Measurements from ENCODE around the gene RGS9BP. TPM values are rescaled to one million over a fixed set of nuclear protein-coding genes. Genes with fewer than 3 reads are reported as not detected.

Gene RGS9BP
- total and polyA plus RNA-seq, 2 donors from 2014 or later: 0.39 to 0.72 TPM

DNA sequence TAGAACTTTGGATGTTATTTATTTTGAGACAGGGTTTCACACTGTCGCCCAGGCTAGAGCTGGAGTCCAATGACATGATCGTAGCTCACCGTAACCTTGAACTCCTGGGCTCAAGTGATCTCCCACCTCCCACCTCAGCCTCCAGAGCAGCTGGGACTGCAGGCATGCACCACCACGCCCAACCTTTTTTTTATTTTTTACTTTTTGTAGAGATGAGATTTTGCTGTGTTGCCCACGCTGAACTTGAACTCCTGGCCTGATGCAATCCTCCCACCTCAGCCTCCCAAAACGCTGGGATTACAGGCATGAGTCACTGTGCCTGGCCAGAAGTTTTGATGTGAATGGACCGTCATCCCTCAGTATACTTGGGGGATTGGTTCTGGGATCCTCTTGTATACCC is 14.3 kb upstream of the RGS9BP start:
- no peaks in the 10 kb centered on the region for H3K9me3 ChIP-seq (ENCODE audit: control insufficient read depth in 2 of 3, insufficient read depth in 1 of 3, low read length in 3 of 3)
- no peaks in the 10 kb centered on the region for H3K4me1 ChIP-seq (ENCODE audit: control insufficient read depth in 2 of 3, insufficient read depth in 2 of 3, low read depth in 1 of 3, low read length in 3 of 3)
- TF ChIP-seq, protein P1, sequence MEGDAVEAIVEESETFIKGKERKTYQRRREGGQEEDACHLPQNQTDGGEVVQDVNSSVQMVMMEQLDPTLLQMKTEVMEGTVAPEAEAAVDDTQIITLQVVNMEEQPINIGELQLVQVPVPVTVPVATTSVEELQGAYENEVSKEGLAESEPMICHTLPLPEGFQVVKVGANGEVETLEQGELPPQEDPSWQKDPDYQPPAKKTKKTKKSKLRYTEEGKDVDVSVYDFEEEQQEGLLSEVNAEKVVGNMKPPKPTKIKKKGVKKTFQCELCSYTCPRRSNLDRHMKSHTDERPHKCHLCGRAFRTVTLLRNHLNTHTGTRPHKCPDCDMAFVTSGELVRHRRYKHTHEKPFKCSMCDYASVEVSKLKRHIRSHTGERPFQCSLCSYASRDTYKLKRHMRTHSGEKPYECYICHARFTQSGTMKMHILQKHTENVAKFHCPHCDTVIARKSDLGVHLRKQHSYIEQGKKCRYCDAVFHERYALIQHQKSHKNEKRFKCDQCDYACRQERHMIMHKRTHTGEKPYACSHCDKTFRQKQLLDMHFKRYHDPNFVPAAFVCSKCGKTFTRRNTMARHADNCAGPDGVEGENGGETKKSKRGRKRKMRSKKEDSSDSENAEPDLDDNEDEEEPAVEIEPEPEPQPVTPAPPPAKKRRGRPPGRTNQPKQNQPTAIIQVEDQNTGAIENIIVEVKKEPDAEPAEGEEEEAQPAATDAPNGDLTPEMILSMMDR (IDR thresholded peaks at IDR 0.05; ENCODE audit: borderline replicate concordance, extremely low read depth, insufficient read depth): no peak
- H3K27ac ChIP-seq (ENCODE audit: low read depth in 2 of 2, low read length in 2 of 2): no peak overlapping the region
- no peak for FAIRE-seq
- intact Hi-C loops (cut with DNase I): no loop called here
- DNase-seq: no peak
- H3K36me3 ChIP-seq (ENCODE audit: control insufficient read depth in 2 of 3, insufficient read depth in 3 of 3, low read length in 3 of 3): peaks cover 0 to 9% (median 0%) of the 10 kb centered on the region in 3 donors
- no peak overlapping the region for H3K9ac ChIP-seq (ENCODE audit: low read length in 3 of 3)
- no peak overlapping the region for H3K4me3 ChIP-seq (ENCODE audit: low read length in 3 of 3)
- H3K27me3 ChIP-seq (ENCODE audit: control insufficient read depth, insufficient read depth, low read length): no peaks in the 10 kb centered on the region

DNA sequence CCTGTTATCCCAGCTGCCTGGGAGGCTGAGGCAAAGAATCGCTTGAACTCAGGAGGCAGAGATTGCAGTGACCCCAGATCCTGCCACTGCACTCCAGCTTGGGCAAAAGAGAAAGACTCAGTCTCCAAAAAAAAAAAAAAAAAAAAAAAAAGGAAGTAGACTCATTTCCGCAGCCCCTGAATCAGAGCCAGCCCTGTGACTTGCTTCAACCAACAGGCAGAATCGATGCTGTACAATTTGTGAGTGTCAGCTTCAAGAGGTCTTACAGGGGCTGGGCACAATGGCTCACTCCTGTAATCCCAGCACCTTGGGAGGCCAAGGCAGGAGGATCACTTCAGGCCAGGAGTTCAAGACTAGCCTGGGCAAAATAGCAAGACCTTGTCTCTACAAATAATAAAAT is 13.5 kb upstream of the RGS9BP start:
- no peak overlapping the region for H3K9ac ChIP-seq (ENCODE audit: low read length in 3 of 3)
- intact Hi-C loops (cut with DNase I): no loop called here
- H3K27me3 ChIP-seq (ENCODE audit: control insufficient read depth, insufficient read depth, low read length): no peaks in the 10 kb centered on the region
- TF ChIP-seq, protein P1 (IDR thresholded peaks at IDR 0.05; ENCODE audit: borderline replicate concordance, extremely low read depth, insufficient read depth): no peak
- no peaks in the 10 kb centered on the region for H3K9me3 ChIP-seq (ENCODE audit: control insufficient read depth in 2 of 3, insufficient read depth in 1 of 3, low read length in 3 of 3)
- no peaks in the 10 kb centered on the region for H3K4me1 ChIP-seq (ENCODE audit: control insufficient read depth in 2 of 3, insufficient read depth in 2 of 3, low read depth in 1 of 3, low read length in 3 of 3)
- H3K4me3 ChIP-seq (ENCODE audit: low read length in 3 of 3): no peak overlapping the region
- DNase-seq (no peak), FAIRE-seq (no peak)
- H3K36me3 ChIP-seq (ENCODE audit: control insufficient read depth in 2 of 3, insufficient read depth in 3 of 3, low read length in 3 of 3): peaks cover 0 to 6% (median 2%) of the 10 kb centered on the region in 3 donors
- no peak overlapping the region for H3K27ac ChIP-seq (ENCODE audit: low read depth in 2 of 2, low read length in 2 of 2)

DNA sequence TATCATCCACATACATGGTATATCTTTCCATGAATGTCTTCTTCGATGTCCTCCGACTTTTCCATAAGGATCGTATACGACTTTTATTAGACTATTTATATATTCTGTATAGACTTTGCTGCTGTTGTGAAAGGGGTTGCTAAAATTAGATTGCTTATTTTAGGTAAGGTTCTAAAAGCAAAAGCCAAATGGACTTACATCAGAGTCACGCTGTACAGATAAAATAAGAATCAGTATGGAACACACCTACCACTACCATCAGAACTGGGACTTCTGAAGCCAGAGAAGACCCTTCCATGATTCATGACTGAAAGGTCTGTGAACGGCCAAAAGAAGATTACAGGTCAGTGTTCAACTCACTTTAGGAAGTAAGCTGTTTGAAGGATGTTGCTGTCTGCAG is 9.6 kb upstream of the RGS9BP start:
- intact Hi-C loops (cut with DNase I): no loop called here
- H3K4me1 ChIP-seq (ENCODE audit: control insufficient read depth in 2 of 3, insufficient read depth in 2 of 3, low read depth in 1 of 3, low read length in 3 of 3): no peaks in the 10 kb centered on the region
- H3K9me3 ChIP-seq (ENCODE audit: control insufficient read depth in 2 of 3, insufficient read depth in 1 of 3, low read length in 3 of 3): no peaks in the 10 kb centered on the region
- DNase-seq: no peak
- H3K27me3 ChIP-seq (ENCODE audit: control insufficient read depth, insufficient read depth, low read length): no peaks in the 10 kb centered on the region
- no peak overlapping the region for H3K27ac ChIP-seq (ENCODE audit: low read depth in 2 of 2, low read length in 2 of 2)
- no peak for FAIRE-seq
- H3K36me3 ChIP-seq (ENCODE audit: control insufficient read depth in 2 of 3, insufficient read depth in 3 of 3, low read length in 3 of 3): peaks cover 0 to 2% (median 0%) of the 10 kb centered on the region in 3 donors
- no peak overlapping the region for H3K4me3 ChIP-seq (ENCODE audit: low read length in 3 of 3)
- no peak overlapping the region for H3K9ac ChIP-seq (ENCODE audit: low read length in 3 of 3)
- TF ChIP-seq, protein P1 (IDR thresholded peaks at IDR 0.05; ENCODE audit: borderline replicate concordance, extremely low read depth, insufficient read depth): no peak

DNA sequence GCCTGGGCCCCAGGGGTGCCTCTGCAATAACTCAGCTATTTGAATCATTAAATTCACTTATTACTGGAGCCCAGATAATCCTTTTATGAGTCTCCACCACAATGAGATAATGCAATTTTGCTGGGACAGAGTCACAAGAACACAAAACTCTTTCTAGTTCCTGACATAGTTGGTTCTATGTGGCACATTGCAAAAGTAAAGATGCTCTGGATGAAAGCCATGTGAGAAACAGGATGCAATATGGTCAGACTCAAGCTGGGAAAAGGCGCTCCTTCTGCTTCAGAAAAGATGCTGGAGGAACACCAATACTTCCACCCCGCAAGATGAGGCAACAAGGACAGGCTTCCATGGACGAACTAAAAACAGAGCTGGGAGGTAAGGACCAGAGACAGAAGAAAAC is 6.3 kb upstream of the RGS9BP start:
- Histone ChIP-seq H3K4me1 (ENCODE audit: control insufficient read depth in 2 of 3, insufficient read depth in 2 of 3, low read depth in 1 of 3, low read length in 3 of 3) (peaks cover 0 to 7% (median 0%) of the 10 kb centered on the region in 3 donors), H3K4me3 (ENCODE audit: low read length in 3 of 3) (no peak overlapping the region), H3K36me3 (ENCODE audit: control insufficient read depth in 2 of 3, insufficient read depth in 3 of 3, low read length in 3 of 3) (peaks cover 0 to 2% (median 0%) of the 10 kb centered on the region in 3 donors), H3K9ac (ENCODE audit: low read length in 3 of 3) (no peak overlapping the region), H3K9me3 (ENCODE audit: control insufficient read depth in 2 of 3, insufficient read depth in 1 of 3, low read length in 3 of 3) (no peaks in the 10 kb centered on the region), H3K27ac (ENCODE audit: low read depth in 2 of 2, low read length in 2 of 2) (no peak overlapping the region), H3K27me3 (ENCODE audit: control insufficient read depth, insufficient read depth, low read length) (no peaks in the 10 kb centered on the region)
- TF ChIP-seq, protein P1 (IDR thresholded peaks at IDR 0.05; ENCODE audit: borderline replicate concordance, extremely low read depth, insufficient read depth): no peak
- intact Hi-C loops (cut with DNase I): no loop called here
- DNase-seq: no peak
- no peak for FAIRE-seq

Measured in kidney (tissue), 14 donors.